Tibial nerve (tissue), 4 donors: ENCODE measurements around the gene SLCO3A1. TPM values are rescaled to one million over a fixed set of nuclear protein-coding genes. Genes with fewer than 3 reads are reported as not detected.

ENCODE experiments used
- DNase-seq, 2 donors: peaks; one replicate each; pipeline ENCODE4 v3.0.0-alpha.2; 2019; ENCODE audit warnings: low spot score in 2 of 2
- H3K27ac ChIP-seq, 4 donors: fragments of 200-600 bp; sonication (generic) in 3 of 4; one replicate each; pipeline ENCODE4 v1.5.1; 2017 to 2019; ENCODE audit warnings: mild to moderate bottlenecking in 1 of 4
- H3K27me3 ChIP-seq, 2 donors: fragments of 200-600 bp; sonication (generic) in 1 of 2; one replicate each; pipeline versions ENCODE4 v1.5.1 to v1.6.0; 2017 to 2019
- H3K36me3 ChIP-seq, 3 donors: fragments of 200-600 bp; sonication (generic); one replicate each; pipeline ENCODE4 v1.5.1; 2018 to 2019
- H3K4me1 ChIP-seq, 4 donors: fragments of 200-600 bp; sonication (generic) in 3 of 4; one replicate each; pipeline ENCODE4 v1.5.1; 2017 to 2019
- H3K4me3 ChIP-seq, 4 donors: fragments of 200-600 bp; sonication (generic) in 3 of 4; one replicate each; pipeline ENCODE4 v1.5.1; 2017 to 2019; ENCODE audit warnings: mild to moderate bottlenecking in 1 of 4, moderate library complexity in 1 of 4
- H3K9me3 ChIP-seq, 4 donors: fragments of 200-600 bp; sonication (generic) in 3 of 4; one replicate each; pipeline ENCODE4 v1.5.1; 2017 to 2019
- CTCF ChIP-seq, 5 experiments: fragments of 200-600 bp in 3 of 5; fragments of 450-650 bp in 2 of 5; sonication (generic) in 3 of 5; IDR thresholded peaks; one replicate each; pipeline ENCODE4 v1.5.1; 2016 to 2019; ENCODE audit warnings: antibody characterized with exemption in 5 of 5, mild to moderate bottlenecking in 3 of 5, moderate library complexity in 2 of 5
- EP300 ChIP-seq, 2 donors: sonication (generic); formaldehyde crosslinking; IDR thresholded peaks; one replicate each; pipeline ENCODE4 v1.6.1; 2017; ENCODE audit warnings: antibody characterized with exemption in 2 of 2, mild to moderate bottlenecking in 1 of 2
- POLR2A ChIP-seq, 2 donors: fragments of 450-650 bp; IDR thresholded peaks; one replicate each; pipeline ENCODE4 v1.6.1; 2017; ENCODE audit warnings: antibody characterized with exemption in 2 of 2, mild to moderate bottlenecking in 2 of 2, moderate library complexity in 2 of 2
- WGBS, 2 donors: methylation state at CpG; one replicate each; pipeline ENCODE4 v1.1.5; 2018; 5-methylcytosine and 5-hydroxymethylcytosine counted together
- total RNA-seq, 4 donors: library from RNA; depleted of rRNA; stranded (reverse); fragments of >200 nt; gene quantifications; one replicate each; pipeline ENCODE4 v1.1.0, GENCODE V29; 2016

The SLCO3A1 gene
- total RNA-seq, 4 donors from 2014 or later, result 13.8 to 20.2 (median 14.3) TPM

GRCh38 chr15:92143765-92144164 is 290.3 kb downstream of the SLCO3A1 start:
- no peak for DNase-seq
- 94 to 97% methylated on average over 16 of the region's 16 CpGs for WGBS, 2 donors

GRCh38 chr15:92146511-92147150 is 293.1 kb downstream of the SLCO3A1 start:
- Histone ChIP-seq H3K9me3 (no peaks in the 10 kb centered on the region), H3K4me1 (no peaks in the 10 kb centered on the region), H3K36me3 (peaks cover 0 to 41% (median 0%) of the 10 kb centered on the region in 3 donors), H3K27me3 (no peaks in the 10 kb centered on the region), H3K4me3 (no peak overlapping the region), H3K27ac (no peak overlapping the region)
- WGBS, 2 donors, result 80 to 86% methylated on average over 14 of the region's 14 CpGs
- no peak for DNase-seq
- no peak for TF ChIP-seq CTCF (IDR thresholded peaks at IDR 0.05)
- TF ChIP-seq POLR2A (IDR thresholded peaks at IDR 0.05), result no peak
- no peak for TF ChIP-seq EP300 (IDR thresholded peaks at IDR 0.05)

More at GRCh38 chr15:92143765-92144164, 290.3 kb downstream of the SLCO3A1 start:
- no peak for TF ChIP-seq POLR2A (IDR thresholded peaks at IDR 0.05)
- no peak overlapping the region for H3K27ac ChIP-seq
- no peak overlapping the region for H3K4me3 ChIP-seq
- H3K27me3 ChIP-seq, result no peaks in the 10 kb centered on the region
- peaks cover 0 to 33% (median 0%) of the 10 kb centered on the region in 3 donors for H3K36me3 ChIP-seq
- H3K9me3 ChIP-seq, result no peaks in the 10 kb centered on the region
- H3K4me1 ChIP-seq, result no peaks in the 10 kb centered on the region

GRCh38 chr15:92149029-92149428 is 295.5 kb downstream of the SLCO3A1 start:
- no peak for DNase-seq

GRCh38 chr15:92149465-92149864 is 296.0 kb downstream of the SLCO3A1 start:
- no peaks in the 10 kb centered on the region for H3K9me3 ChIP-seq
- no peak for DNase-seq
- H3K27me3 ChIP-seq, result no peaks in the 10 kb centered on the region
- WGBS, 2 donors, result 65 to 79% methylated on average over 6 of the region's 6 CpGs
- H3K27ac ChIP-seq, result peak overlapping the region in 1 of 4 donors; percentile 13
- H3K36me3 ChIP-seq, result peaks cover 0 to 48% (median 0%) of the 10 kb centered on the region in 3 donors
- H3K4me3 ChIP-seq, result no peak overlapping the region
- H3K4me1 ChIP-seq, result no peaks in the 10 kb centered on the region
- TF ChIP-seq POLR2A (IDR thresholded peaks at IDR 0.05) (no peak), EP300 (IDR thresholded peaks at IDR 0.05) (no peak)

More at GRCh38 chr15:92149029-92149428, 295.5 kb downstream of the SLCO3A1 start:
- no peak overlapping the region for H3K4me3 ChIP-seq
- no peak for TF ChIP-seq POLR2A (IDR thresholded peaks at IDR 0.05)
- no peak for TF ChIP-seq CTCF (IDR thresholded peaks at IDR 0.05)
- H3K27ac ChIP-seq, result peak overlapping the region in 1 of 4 donors; percentile 13
- H3K4me1 ChIP-seq, result no peaks in the 10 kb centered on the region
- no peaks in the 10 kb centered on the region for H3K27me3 ChIP-seq
- no peaks in the 10 kb centered on the region for H3K9me3 ChIP-seq
- H3K36me3 ChIP-seq, result peaks cover 0 to 45% (median 0%) of the 10 kb centered on the region in 3 donors
- whole genome bisulfite sequencing, 2 donors, result 57 to 63% methylated on average over 4 of the region's 4 CpGs

- 90 to 92% methylated on average over 8 of the region's 8 CpGs for WGBS, 2 donors
- Histone ChIP-seq H3K36me3 (peaks cover 0 to 59% (median 0%) of the 10 kb centered on the region in 3 donors), H3K4me3 (no peak overlapping the region), H3K27ac (no peak overlapping the region), H3K27me3 (no peaks in the 10 kb centered on the region), H3K4me1 (no peaks in the 10 kb centered on the region), H3K9me3 (no peaks in the 10 kb centered on the region)
- no peak for DNase-seq
- TF ChIP-seq EP300 (IDR thresholded peaks at IDR 0.05) (no peak), CTCF (IDR thresholded peaks at IDR 0.05) (no peak), POLR2A (IDR thresholded peaks at IDR 0.05) (no peak)
Observed at GRCh38 chr15:92151168-92151567, 297.7 kb downstream of the SLCO3A1 start.

GRCh38 chr15:92151741-92152140 is 298.2 kb downstream of the SLCO3A1 start:
- no peak for TF ChIP-seq POLR2A (IDR thresholded peaks at IDR 0.05)
- no peak for TF ChIP-seq EP300 (IDR thresholded peaks at IDR 0.05)
- no peak for TF ChIP-seq CTCF (IDR thresholded peaks at IDR 0.05)
- no peak for DNase-seq
- Histone ChIP-seq H3K4me3 (no peak overlapping the region), H3K4me1 (no peaks in the 10 kb centered on the region), H3K9me3 (no peaks in the 10 kb centered on the region), H3K36me3 (peaks cover 0 to 58% (median 0%) of the 10 kb centered on the region in 3 donors), H3K27ac (no peak overlapping the region), H3K27me3 (no peaks in the 10 kb centered on the region)
- WGBS, 2 donors, result 43 to 60% methylated on average over 3 of the region's 3 CpGs
